ENCODE results near the gene TMEFF2. TPM values are rescaled to one million over a fixed set of nuclear protein-coding genes. Genes with fewer than 3 reads are reported as not detected.

Gene TMEFF2
- total RNA-seq, 2 experiments from 2014 or later = not detected

GRCh38 chr2:192035731-192036442 is 158.8 kb downstream of the TMEFF2 start:
- CTCF ChIA-PET (ENCODE audit: unreplicated experiment) = no interaction called here
- no peak overlapping the region for H3K4me2 ChIP-seq (ENCODE audit: low read length)
- intact Hi-C loops (cut with micrococcal nuclease; ENCODE audit: unreplicated experiment) = no loop called here

GRCh38 chr2:192030856-192031255 is 163.9 kb downstream of the TMEFF2 start:
- Histone ChIP-seq H3K4me1 (ENCODE audit: insufficient read depth, low read length, poor library complexity, severe bottlenecking) (no peaks in the 10 kb centered on the region), H3K4me3 (ENCODE audit: low read depth, low read length, poor library complexity, severe bottlenecking) (no peak overlapping the region), H3K36me3 (ENCODE audit: insufficient read depth, low read length) (no peaks in the 10 kb centered on the region), H3K9me3 (ENCODE audit: low read length) (no peaks in the 10 kb centered on the region), H2AFZ (ENCODE audit: low read length) (no peak overlapping the region), H3K4me2 (ENCODE audit: low read length) (no peak overlapping the region), H3K27ac (ENCODE audit: low read depth, low read length, poor library complexity, severe bottlenecking) (no peak overlapping the region), H4K20me1 (ENCODE audit: insufficient read depth, low read length) (no peaks in the 10 kb centered on the region), H3K9me2 (ENCODE audit: insufficient read depth, low read length) (no peaks in the 10 kb centered on the region), H3K79me2 (ENCODE audit: insufficient read depth, low read depth, low read length) (no peaks in the 10 kb centered on the region)
- intact Hi-C loops (cut with micrococcal nuclease; ENCODE audit: unreplicated experiment) = no loop called here
- CTCF ChIA-PET (ENCODE audit: unreplicated experiment) = interaction anchor here (0.5 kb wide), 1 partner anchor 478 kb away, joined by 3 read pairs; no protein-coding TSS in a partner anchor
- TF ChIP-seq EZH2phosphoT487 (IDR thresholded peaks at IDR 0.05; ENCODE audit: borderline replicate concordance, low read depth, low read length) (no peak), CTCF (conservative IDR thresholded peaks at IDR 0.05; ENCODE audit: low read length) (no peak)
- POLR2A ChIA-PET = no interaction called here
- DNase-seq (ENCODE audit: low spot score) = no peak
- BruUV-seq (replicated peaks) = no TSS peak

More at GRCh38 chr2:192035731-192036442, 158.8 kb downstream of the TMEFF2 start:
- no peak for DNase-seq (ENCODE audit: low spot score)
- BruUV-seq (replicated peaks) = no TSS peak
- H3K4me3 ChIP-seq (ENCODE audit: low read depth, low read length, poor library complexity, severe bottlenecking) = no peak overlapping the region
- no peaks in the 10 kb centered on the region for H3K9me3 ChIP-seq (ENCODE audit: low read length)
- no peak for TF ChIP-seq CTCF (conservative IDR thresholded peaks at IDR 0.05; ENCODE audit: low read length)
- TF ChIP-seq EZH2phosphoT487 (IDR thresholded peaks at IDR 0.05; ENCODE audit: borderline replicate concordance, low read depth, low read length) = no peak
- no peaks in the 10 kb centered on the region for H4K20me1 ChIP-seq (ENCODE audit: insufficient read depth, low read length)
- H3K36me3 ChIP-seq (ENCODE audit: insufficient read depth, low read length) = no peaks in the 10 kb centered on the region
- no peaks in the 10 kb centered on the region for H3K4me1 ChIP-seq (ENCODE audit: insufficient read depth, low read length, poor library complexity, severe bottlenecking)
- H3K27ac ChIP-seq (ENCODE audit: low read depth, low read length, poor library complexity, severe bottlenecking) = no peak overlapping the region
- H3K9me2 ChIP-seq (ENCODE audit: insufficient read depth, low read length) = no peaks in the 10 kb centered on the region
- H3K79me2 ChIP-seq (ENCODE audit: insufficient read depth, low read depth, low read length) = no peaks in the 10 kb centered on the region
- H2AFZ ChIP-seq (ENCODE audit: low read length) = no peak overlapping the region
- POLR2A ChIA-PET = interaction anchor here (0.6 kb wide), 1 partner anchor 24 kb away, joined by 4 read pairs; no protein-coding TSS in a partner anchor

GRCh38 chr2:192030289-192030688 is 164.4 kb downstream of the TMEFF2 start:
- CTCF ChIA-PET (ENCODE audit: unreplicated experiment) = interaction anchor here (0.5 kb wide), 1 partner anchor 477 kb away, joined by 3 read pairs; no protein-coding TSS in a partner anchor
- no TSS peak for BruUV-seq (replicated peaks)
- intact Hi-C loops (cut with micrococcal nuclease; ENCODE audit: unreplicated experiment) = no loop called here

More at GRCh38 chr2:192030289-192030688, 164.4 kb downstream of the TMEFF2 start:
- H3K9me2 ChIP-seq (ENCODE audit: insufficient read depth, low read length) = no peaks in the 10 kb centered on the region
- no peak for TF ChIP-seq CTCF (conservative IDR thresholded peaks at IDR 0.05; ENCODE audit: low read length)
- no peak for TF ChIP-seq EZH2phosphoT487 (IDR thresholded peaks at IDR 0.05; ENCODE audit: borderline replicate concordance, low read depth, low read length)
- no peaks in the 10 kb centered on the region for H3K36me3 ChIP-seq (ENCODE audit: insufficient read depth, low read length)
- H3K79me2 ChIP-seq (ENCODE audit: insufficient read depth, low read depth, low read length) = no peaks in the 10 kb centered on the region
- H3K27ac ChIP-seq (ENCODE audit: low read depth, low read length, poor library complexity, severe bottlenecking) = no peak overlapping the region
- no peak overlapping the region for H2AFZ ChIP-seq (ENCODE audit: low read length)
- no peaks in the 10 kb centered on the region for H4K20me1 ChIP-seq (ENCODE audit: insufficient read depth, low read length)
- no peaks in the 10 kb centered on the region for H3K9me3 ChIP-seq (ENCODE audit: low read length)
- POLR2A ChIA-PET = interaction anchor here (1.2 kb wide), 1 partner anchor 13 kb away, joined by 3 read pairs; no protein-coding TSS in a partner anchor
- no peak overlapping the region for H3K4me3 ChIP-seq (ENCODE audit: low read depth, low read length, poor library complexity, severe bottlenecking)
- H3K4me2 ChIP-seq (ENCODE audit: low read length) = no peak overlapping the region
- no peak for DNase-seq (ENCODE audit: low spot score)
- H3K4me1 ChIP-seq (ENCODE audit: insufficient read depth, low read length, poor library complexity, severe bottlenecking) = no peaks in the 10 kb centered on the region
